ENCODE measurements around the gene ITGB5.

- TF ChIP-seq, protein P1, sequence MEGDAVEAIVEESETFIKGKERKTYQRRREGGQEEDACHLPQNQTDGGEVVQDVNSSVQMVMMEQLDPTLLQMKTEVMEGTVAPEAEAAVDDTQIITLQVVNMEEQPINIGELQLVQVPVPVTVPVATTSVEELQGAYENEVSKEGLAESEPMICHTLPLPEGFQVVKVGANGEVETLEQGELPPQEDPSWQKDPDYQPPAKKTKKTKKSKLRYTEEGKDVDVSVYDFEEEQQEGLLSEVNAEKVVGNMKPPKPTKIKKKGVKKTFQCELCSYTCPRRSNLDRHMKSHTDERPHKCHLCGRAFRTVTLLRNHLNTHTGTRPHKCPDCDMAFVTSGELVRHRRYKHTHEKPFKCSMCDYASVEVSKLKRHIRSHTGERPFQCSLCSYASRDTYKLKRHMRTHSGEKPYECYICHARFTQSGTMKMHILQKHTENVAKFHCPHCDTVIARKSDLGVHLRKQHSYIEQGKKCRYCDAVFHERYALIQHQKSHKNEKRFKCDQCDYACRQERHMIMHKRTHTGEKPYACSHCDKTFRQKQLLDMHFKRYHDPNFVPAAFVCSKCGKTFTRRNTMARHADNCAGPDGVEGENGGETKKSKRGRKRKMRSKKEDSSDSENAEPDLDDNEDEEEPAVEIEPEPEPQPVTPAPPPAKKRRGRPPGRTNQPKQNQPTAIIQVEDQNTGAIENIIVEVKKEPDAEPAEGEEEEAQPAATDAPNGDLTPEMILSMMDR (IDR thresholded peaks at IDR 0.05; ENCODE audit: insufficient read depth, low read depth, low read length), result no peak
- no peak for TF ChIP-seq EZH2 (IDR thresholded peaks at IDR 0.05; ENCODE audit: insufficient read depth, low read length)
Measured at GRCh38 chr3:124741027-124741426, 146.1 kb downstream of the ITGB5 start.
